ENCODE data around the gene LGMN.
A peak's percentile ranks its signal among the peaks of the same experiment; 100 is the strongest.

The LGMN gene

DNA sequence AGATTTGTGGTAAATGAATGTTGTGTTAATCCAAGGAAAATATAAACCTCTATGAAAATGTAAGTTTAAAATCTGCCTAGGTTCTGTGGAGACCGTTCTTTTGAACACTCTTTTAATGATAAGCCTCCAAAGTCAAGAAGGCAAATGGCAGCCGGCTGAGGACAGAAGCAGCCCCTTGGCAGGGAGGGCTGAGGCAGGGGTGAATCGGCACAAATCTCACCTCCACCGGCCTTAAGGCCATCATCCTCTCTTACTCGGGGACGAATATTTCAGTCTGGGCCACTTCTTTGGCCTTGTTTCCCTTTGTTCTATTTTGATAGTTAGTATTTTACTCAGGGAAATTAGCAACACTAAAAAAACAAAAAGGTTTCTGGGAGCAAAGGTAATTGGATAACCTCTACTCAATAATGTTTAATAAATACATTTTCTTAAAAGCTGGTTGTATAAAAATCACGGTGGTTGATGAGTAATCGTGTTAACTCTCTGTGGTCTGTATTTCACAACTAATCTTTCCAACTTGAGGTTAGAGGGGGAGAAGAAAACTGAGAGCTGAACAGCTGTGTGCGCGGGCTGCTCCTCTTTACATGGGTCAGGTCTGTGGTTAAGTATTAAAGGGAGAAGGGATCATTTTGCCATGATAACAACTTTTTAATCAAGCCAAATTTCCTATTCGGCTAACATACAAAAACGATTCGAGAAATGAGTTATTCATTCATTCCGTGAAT is 18.6 kb downstream of the LGMN start:
- TF ChIP-seq, protein P1, sequence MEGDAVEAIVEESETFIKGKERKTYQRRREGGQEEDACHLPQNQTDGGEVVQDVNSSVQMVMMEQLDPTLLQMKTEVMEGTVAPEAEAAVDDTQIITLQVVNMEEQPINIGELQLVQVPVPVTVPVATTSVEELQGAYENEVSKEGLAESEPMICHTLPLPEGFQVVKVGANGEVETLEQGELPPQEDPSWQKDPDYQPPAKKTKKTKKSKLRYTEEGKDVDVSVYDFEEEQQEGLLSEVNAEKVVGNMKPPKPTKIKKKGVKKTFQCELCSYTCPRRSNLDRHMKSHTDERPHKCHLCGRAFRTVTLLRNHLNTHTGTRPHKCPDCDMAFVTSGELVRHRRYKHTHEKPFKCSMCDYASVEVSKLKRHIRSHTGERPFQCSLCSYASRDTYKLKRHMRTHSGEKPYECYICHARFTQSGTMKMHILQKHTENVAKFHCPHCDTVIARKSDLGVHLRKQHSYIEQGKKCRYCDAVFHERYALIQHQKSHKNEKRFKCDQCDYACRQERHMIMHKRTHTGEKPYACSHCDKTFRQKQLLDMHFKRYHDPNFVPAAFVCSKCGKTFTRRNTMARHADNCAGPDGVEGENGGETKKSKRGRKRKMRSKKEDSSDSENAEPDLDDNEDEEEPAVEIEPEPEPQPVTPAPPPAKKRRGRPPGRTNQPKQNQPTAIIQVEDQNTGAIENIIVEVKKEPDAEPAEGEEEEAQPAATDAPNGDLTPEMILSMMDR (conservative IDR thresholded peaks at IDR 0.05), result no peak
- no peak overlapping the region for H3K27ac ChIP-seq

DNA sequence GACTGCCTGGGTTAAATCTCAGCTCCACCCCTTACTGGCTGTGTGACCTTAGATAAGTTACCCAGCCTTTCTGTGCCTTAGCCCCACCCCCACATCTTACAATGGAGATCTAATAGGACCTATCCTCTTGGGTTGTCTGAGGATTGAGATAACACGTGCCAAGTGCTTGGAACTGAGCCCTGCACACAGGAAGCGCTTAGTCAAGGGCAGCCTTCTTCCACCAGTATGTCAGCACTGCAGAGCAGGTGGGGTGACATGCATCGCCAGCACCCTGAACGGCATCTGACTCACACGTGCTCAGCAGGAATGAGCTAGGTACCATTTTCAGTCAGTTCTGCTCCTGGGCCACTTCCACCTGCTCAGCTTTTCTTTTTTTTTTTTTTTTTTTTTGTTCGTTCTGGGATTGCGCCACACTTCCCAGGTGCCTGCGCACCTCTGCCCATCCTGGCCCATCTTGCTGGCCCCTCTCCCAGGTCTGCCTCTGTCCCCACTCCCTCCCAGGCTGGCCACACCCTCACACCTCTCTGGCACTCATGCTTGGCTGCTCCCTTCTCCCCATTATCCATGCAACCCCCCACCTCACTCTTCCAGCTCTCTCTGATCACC is 19.6 kb downstream of the LGMN start:
- TF ChIP-seq, protein P1 (conservative IDR thresholded peaks at IDR 0.05), result no peak
- H3K27ac ChIP-seq, result no peak overlapping the region

DNA sequence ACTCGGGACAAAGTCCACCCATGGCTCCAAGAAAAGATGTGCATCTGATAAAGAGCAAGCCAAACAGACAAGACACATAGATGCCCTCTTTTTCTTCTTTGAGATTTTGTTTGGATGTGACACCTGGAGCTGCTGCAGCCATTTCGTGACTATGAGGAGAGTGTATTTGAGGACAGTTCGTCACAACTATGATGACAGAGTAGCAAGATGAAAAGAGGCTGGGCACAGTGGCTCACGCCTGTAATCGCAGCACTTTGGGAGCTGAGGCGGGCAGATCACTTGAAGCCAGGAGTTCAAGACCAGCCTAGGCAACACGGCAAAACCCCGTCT is 21.5 kb downstream of the LGMN start:
- H3K27ac ChIP-seq, result peak overlapping the region; percentile 79
- TF ChIP-seq, protein P1 (conservative IDR thresholded peaks at IDR 0.05), result no peak

DNA sequence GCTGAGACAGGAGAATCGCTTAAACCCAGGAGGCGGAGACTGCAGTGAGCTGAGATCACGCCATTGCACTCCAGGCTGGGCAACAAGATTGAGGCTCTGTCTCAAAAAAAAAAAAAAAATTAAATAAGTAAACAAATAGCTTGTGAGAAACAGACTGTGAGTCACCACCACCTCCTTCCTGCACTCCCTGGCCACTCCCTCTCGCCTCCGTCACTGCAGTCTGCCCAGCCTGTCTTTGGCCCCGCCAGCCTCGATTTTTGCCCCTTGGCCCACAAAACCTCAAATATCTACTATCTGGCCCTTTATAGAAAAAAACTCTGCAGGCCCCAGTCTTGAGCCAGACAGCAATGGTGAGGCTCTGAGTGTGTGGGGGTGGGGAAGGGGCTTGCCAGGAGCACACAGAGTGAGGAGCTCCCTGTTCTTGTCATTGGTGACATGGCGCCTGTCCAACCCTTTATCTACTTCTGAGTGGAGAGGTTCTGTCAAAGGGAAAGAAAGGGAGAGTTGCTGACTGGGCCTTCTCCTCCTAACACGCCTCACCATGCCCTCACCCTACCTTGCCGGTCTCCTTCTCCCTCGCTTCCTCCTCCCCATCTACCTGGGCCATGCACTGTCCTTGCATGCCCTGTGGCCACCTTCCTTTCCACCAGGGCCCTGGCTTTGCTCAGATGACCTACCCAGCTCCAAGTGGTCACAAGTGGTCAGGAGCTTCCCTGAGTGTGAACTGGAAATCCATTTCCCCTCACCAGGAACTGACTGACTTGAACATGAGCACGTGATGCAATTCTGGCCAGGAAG is 22.1 kb downstream of the LGMN start:
- peak overlapping the region; percentile 79 for H3K27ac ChIP-seq
- TF ChIP-seq, protein P1 (conservative IDR thresholded peaks at IDR 0.05), result no peak

DNA sequence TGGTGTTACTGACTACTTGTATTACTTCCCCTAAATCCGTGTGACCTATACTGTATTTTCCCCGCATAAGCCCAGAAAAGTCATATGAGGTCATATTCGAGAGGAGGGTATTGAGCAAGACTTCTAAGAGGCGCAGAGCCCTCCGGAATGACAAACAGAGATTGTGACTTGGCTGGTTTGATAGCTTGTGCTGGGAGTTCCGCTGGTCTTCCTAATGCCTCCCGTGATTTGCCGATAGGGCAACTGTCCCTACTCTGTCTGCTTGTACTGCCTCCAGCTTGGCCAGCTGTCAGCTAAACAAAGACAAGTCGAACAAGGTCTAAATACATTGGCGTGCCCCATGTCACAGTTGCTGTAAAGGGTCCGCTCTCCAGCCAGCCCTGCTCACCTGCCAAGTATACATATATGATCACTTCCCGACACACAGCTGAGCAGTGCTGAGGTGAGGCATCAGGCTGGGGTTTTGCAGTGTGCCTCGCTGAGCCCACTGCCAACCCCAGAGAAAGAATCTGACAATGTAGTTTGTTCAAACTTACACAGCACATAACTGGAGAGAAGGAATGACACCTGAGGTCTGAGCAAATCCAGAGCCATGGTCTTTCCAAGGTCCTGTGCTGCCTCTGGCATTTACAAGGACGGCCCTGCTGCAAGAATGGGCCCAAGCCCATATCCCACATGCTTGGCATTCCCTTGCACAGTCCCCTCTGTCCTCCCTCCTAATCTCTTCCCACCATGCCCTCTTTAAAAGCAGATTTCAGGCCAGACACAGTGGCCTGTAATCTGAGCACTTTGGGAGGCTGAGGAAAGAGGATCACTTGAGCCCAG is 23.7 kb downstream of the LGMN start:
- TF ChIP-seq, protein P1 (conservative IDR thresholded peaks at IDR 0.05), result no peak
- peak overlapping the region; percentile 79 for H3K27ac ChIP-seq

DNA sequence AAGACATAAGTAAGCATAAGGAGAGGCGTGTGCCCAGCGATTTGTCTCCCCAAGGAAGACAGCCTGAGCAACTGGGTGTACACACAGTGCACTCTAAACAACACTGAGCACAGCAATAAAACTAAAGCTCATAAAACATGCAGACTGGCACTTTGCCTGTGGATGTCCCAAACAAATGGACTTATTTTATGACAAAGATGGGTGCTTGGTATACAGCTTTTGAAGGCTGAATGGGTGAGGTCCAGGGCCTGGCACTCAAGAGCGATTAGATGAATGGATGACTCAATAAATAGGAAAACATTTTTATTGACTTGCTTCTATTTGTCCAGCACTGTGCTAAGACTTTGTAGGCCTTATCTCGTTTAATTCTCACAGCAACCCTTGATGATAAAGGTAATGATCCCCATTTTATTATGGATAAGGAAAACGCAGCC is 28.5 kb downstream of the LGMN start:
- peak overlapping the region; percentile 77 for H3K27ac ChIP-seq
- TF ChIP-seq, protein P1 (conservative IDR thresholded peaks at IDR 0.05), result no peak
